ENCODE results near the gene PHACTR4.
"Not testable (repeated sequence)": the region's sequence is repeated elsewhere in the genome, so short reads cannot be mapped to it uniquely, and the experiment has no call there.

GRCh38 chr1:28373450-28373849 lies 3.9 kb downstream of the PHACTR4 start:
- not testable (repeated sequence) for TF ChIP-seq CTCF (IDR thresholded peaks at IDR 0.05; ENCODE audit: insufficient read depth, low read length, poor library complexity, severe bottlenecking); EZH2phosphoT487 (conservative IDR thresholded peaks at IDR 0.05; ENCODE audit: low read length)

All from SU-DHL-6 (cell line).